ENCODE results near the gene TRIM38. TPM values are rescaled to one million over a fixed set of nuclear protein-coding genes. Genes with fewer than 3 reads are reported as not detected.

TRIM38 gene
- total and polyA plus RNA-seq, 2 donors (not counting 3 experiments of a cell fraction or from before 2014, with no cell fraction given), result 5.1 to 13.2 TPM

GRCh38 chr6:25913741-25914140 lies 48.9 kb upstream of the TRIM38 start:
- BruUV-seq (replicated peaks), result no TSS peak
- Histone ChIP-seq H3K4me2 (ENCODE audit: insufficient read depth, low read length) (no peak overlapping the region), H3K4me1 (ENCODE audit: control insufficient read depth, extremely low read depth, insufficient read depth, low read length) (no peaks in the 10 kb centered on the region), H3K27ac (ENCODE audit: insufficient read depth, low read depth, low read length) (no peak overlapping the region), H3K9me1 (replicated peaks; ENCODE audit: control insufficient read depth, extremely low read depth, insufficient read depth, low read length) (no peaks in the 10 kb centered on the region), H4K20me1 (replicated peaks; ENCODE audit: control insufficient read depth, extremely low read depth, insufficient read depth, low read length) (no peaks in the 10 kb centered on the region), H3K27me3 (ENCODE audit: control insufficient read depth in 2 of 2, insufficient read depth in 2 of 2, low read length in 2 of 2) (peaks cover 0 to 2% of the 10 kb centered on the region in 2 experiments), H3K9ac (replicated peaks; ENCODE audit: extremely low read depth, insufficient read depth, low read length) (no peak overlapping the region), H2AFZ (ENCODE audit: low read depth, low read length) (no peak overlapping the region), H3K36me3 (ENCODE audit: control insufficient read depth in 2 of 2, extremely low read depth in 1 of 2, insufficient read depth in 2 of 2, low read length in 2 of 2) (no peaks in the 10 kb centered on the region), H3K79me2 (ENCODE audit: control insufficient read depth, insufficient read depth, low read length) (no peaks in the 10 kb centered on the region), H3K9me3 (replicated peaks; ENCODE audit: control insufficient read depth, insufficient read depth, low read length) (no peaks in the 10 kb centered on the region), H3K4me3 (replicated peaks in 1 of 3; ENCODE audit: insufficient read depth in 1 of 3, low read depth in 1 of 3, low read length in 3 of 3) (no peak overlapping the region)
- DNase-seq (ENCODE audit: low read depth, low spot score) (no peak), FAIRE-seq (no peak)
- ChIA-PET CTCF (no interaction called here), POLR2A (no interaction called here)
- intact Hi-C loops (cut with micrococcal nuclease), result no loop called here
- TF ChIP-seq POLR2AphosphoS5 (IDR thresholded peaks at IDR 0.05; ENCODE audit: insufficient read depth, low read depth, low read length), result no peak
- no peak for TF ChIP-seq CTCF (IDR thresholded peaks at IDR 0.05; ENCODE audit: extremely low read depth in 1 of 2, insufficient read depth in 1 of 2, low read depth in 1 of 2, low read length in 2 of 2)
- no peak for TF ChIP-seq JUN (IDR thresholded peaks at IDR 0.05; ENCODE audit: borderline replicate concordance, insufficient read depth, insufficient read length, low read depth)
- no peak for TF ChIP-seq MYC (IDR thresholded peaks at IDR 0.05; ENCODE audit: low read depth, low read length)
- TF ChIP-seq EZH2 (IDR thresholded peaks at IDR 0.05; ENCODE audit: borderline replicate concordance, low read depth, low read length, severe bottlenecking), result no peak
- no peak for TF ChIP-seq MAX (IDR thresholded peaks at IDR 0.05; ENCODE audit: insufficient read depth, insufficient read length)
- no peak for TF ChIP-seq GATA2 (IDR thresholded peaks at IDR 0.05; ENCODE audit: insufficient read depth, insufficient read length, low read depth, low read length)
- no peak for TF ChIP-seq POLR2A (IDR thresholded peaks at IDR 0.05; ENCODE audit: low read depth, low read length)
- no peak for TF ChIP-seq FOS (IDR thresholded peaks at IDR 0.05; ENCODE audit: borderline replicate concordance, insufficient read depth, low read length)
- dilution Hi-C loops (cut with MboI; ENCODE audit: extremely low pct_ligation_motif_present, low sequenced_read_pairs), result no loop called here

All from endothelial cell of umbilical vein (primary cell).